CD4-positive, alpha-beta T cell treated with Interleukin-17A for 1 hour (primary cell): ENCODE measurements around the gene SLC8A3.
A peak's percentile ranks its signal among the peaks of the same experiment; 100 is the strongest.

ENCODE experiments used
- DNase-seq: peaks from one replicate; pipeline ENCODE4 v3.0.0-alpha.2; 2020

SLC8A3 gene

GRCh38 chr14:70064136-70064865 is 124.5 kb downstream of the SLC8A3 start:
- no peak for DNase-seq

GRCh38 chr14:70061108-70061507 is 127.6 kb downstream of the SLC8A3 start:
- no peak for DNase-seq

GRCh38 chr14:70059545-70059944 is 129.2 kb downstream of the SLC8A3 start:
- no peak for DNase-seq

GRCh38 chr14:70057519-70058136 is 131.1 kb downstream of the SLC8A3 start:
- no peak for DNase-seq

- no peak for DNase-seq
These were observed 135.8 kb downstream of the SLC8A3 start for GRCh38 chr14:70052990-70053389.

GRCh38 chr14:70050136-70050535 is 138.6 kb downstream of the SLC8A3 start:
- DNase-seq, result no peak

GRCh38 chr14:70049605-70050004 is 139.1 kb downstream of the SLC8A3 start:
- DNase-seq, result no peak

GRCh38 chr14:70048313-70048654 is 140.5 kb downstream of the SLC8A3 start:
- DNase-seq, result no peak

- DNase-seq, result no peak
These were observed 141.0 kb downstream of the SLC8A3 start for GRCh38 chr14:70047598-70048312.

- no peak for DNase-seq
These were observed 142.8 kb downstream of the SLC8A3 start for GRCh38 chr14:70045844-70046535.

- no peak for DNase-seq
These were observed 143.4 kb downstream of the SLC8A3 start for GRCh38 chr14:70045310-70045709.

GRCh38 chr14:70043001-70043400 is 145.8 kb downstream of the SLC8A3 start:
- DNase-seq, result no peak

- DNase-seq, result no peak
These were observed 152.1 kb downstream of the SLC8A3 start for GRCh38 chr14:70036665-70037064.

GRCh38 chr14:70034257-70034656 is 154.5 kb downstream of the SLC8A3 start:
- DNase-seq, result no peak

- no peak for DNase-seq
These were observed 155.2 kb downstream of the SLC8A3 start for GRCh38 chr14:70033561-70033960.

- no peak for DNase-seq
These were observed 155.6 kb downstream of the SLC8A3 start for GRCh38 chr14:70033116-70033515.

- no peak for DNase-seq
These were observed 156.3 kb downstream of the SLC8A3 start for GRCh38 chr14:70032447-70032846.

- DNase-seq, result no peak
These were observed 156.7 kb downstream of the SLC8A3 start for GRCh38 chr14:70032016-70032415.

GRCh38 chr14:70029296-70030132 is 159.2 kb downstream of the SLC8A3 start:
- no peak for DNase-seq

- peak; percentile 35 for DNase-seq
These were observed 160.8 kb downstream of the SLC8A3 start for GRCh38 chr14:70027785-70028428.

- DNase-seq, result no peak
These were observed 164.9 kb downstream of the SLC8A3 start for GRCh38 chr14:70023871-70024270.
